GM18511 (cell line): Measurements from ENCODE around the gene REP15.
"Not testable (repeated sequence)": the region's sequence is repeated elsewhere in the genome, so short reads cannot be mapped to it uniquely, and the experiment has no call there.

ENCODE experiments used
- ATAC-seq: cut with Tn5 transposase; IDR thresholded peaks from one replicate; pipeline ENCODE4 v1.9.1; 2021; ENCODE audit warnings: mild to moderate bottlenecking, moderate library complexity; ENCODE audit not compliant: unreplicated experiment

Gene REP15, protein sequence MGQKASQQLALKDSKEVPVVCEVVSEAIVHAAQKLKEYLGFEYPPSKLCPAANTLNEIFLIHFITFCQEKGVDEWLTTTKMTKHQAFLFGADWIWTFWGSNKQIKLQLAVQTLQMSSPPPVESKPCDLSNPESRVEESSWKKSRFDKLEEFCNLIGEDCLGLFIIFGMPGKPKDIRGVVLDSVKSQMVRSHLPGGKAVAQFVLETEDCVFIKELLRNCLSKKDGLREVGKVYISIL

DNA sequence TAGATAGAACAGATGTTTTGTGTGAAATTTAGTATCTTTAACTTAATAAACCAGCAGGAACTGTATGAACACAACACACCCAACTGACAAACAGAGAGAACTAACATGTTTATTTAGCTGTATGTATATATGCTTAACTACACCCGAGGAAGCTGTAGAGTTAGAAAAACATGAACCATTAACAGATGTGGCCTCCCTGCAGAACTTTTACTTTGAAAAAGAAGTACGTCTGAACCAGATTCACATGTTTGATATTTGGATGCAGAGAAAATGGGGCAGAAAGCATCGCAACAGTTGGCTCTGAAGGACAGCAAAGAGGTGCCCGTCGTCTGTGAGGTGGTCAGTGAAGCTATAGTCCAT lies at the start of gene REP15:
TSS of gene REP15 (plus strand) at position 155 of the 360 bp plus-strand sequence. CDS start at position 271, 116 bp downstream.
- no peak for ATAC-seq

DNA sequence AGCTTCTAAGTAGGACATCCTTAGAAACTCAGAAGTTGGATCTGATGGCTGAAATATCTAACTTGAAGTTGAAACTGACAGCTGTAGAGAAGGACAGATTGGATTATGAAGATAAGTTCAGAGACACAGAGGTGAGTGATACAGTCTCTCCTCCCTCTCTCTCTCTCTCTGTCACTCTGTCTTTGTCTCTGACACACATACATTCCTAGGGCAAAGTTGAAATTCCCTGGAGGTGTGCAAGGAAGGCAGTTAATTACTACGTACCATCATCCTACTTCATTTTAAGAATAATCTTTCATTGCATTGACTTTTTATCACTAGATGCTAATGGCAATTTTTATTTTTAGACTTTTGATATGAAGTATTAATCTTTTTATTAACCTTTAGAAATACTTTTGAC lies 46.2 kb upstream of the REP15 start:
- ATAC-seq: no peak

DNA sequence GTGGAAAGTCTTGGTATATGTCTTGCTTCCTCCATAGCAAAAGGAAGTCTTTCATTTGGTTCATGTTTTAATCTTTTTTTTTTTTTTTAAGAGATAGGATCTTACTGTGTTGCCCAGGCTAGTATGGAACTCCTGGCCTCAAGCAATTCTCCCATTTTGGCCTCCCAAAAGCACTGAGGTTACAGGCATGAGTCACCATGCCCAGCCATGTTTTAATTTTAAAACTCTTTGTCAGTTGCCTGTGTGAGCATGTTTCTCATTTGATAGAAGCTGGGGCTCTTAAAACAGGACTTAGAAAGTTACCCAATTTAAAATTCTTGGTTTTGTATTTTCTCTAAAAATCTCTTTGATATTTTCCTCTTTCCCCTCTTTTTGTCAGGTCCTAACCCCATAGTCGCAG lies 45.0 kb upstream of the REP15 start:
- no peak for ATAC-seq

DNA sequence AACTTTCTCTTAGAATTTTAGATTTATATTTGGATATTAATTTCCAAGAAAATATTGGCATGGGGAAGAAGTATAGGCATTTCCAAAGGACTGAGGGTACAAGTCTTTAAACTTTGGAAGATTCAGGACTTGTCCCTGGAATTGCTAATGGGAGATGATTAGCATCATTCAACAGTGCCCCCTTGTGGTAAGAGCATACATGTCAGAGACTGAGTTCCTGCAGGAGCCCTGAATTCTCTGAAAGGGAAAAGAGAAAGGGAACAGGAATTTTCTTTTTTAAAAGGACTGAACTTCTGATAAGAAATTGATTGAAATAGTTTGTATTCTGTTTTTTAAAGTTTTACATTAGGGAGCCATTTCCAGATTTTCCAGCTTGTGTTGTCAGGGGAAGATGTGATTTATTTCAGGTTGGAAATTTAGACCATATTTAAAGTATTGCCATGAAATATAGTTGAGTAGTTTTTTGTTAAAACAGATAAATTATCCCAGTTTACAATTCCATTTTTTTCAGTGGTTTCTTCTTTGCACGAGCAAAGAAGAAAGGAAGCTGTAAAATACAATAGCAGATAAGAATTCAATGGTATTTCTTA lies 44.0 kb upstream of the REP15 start:
- ATAC-seq: no peak

DNA sequence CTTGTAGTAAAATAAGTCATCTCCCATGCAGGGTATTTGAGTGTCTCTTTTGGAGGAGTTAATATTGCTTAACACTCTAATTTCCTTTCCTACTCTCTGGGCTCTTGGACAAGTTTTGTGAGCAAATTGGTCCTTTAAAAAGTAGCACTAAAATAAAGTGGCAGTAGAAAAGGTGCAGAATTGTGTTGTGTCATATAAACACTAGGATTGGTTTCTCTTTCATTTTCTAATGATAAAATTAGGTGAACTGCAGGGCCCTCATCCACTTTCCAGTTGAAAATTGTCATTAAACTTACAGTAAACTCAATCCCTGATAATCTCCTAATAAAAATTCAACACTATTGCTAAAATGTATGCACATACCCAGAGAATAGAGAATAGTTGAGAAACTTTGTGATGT lies 42.6 kb upstream of the REP15 start:
- ATAC-seq: no peak

GRCh38 chr12:27655476-27655875 lies 40.8 kb upstream of the REP15 start:
- ATAC-seq: not testable (repeated sequence)

DNA sequence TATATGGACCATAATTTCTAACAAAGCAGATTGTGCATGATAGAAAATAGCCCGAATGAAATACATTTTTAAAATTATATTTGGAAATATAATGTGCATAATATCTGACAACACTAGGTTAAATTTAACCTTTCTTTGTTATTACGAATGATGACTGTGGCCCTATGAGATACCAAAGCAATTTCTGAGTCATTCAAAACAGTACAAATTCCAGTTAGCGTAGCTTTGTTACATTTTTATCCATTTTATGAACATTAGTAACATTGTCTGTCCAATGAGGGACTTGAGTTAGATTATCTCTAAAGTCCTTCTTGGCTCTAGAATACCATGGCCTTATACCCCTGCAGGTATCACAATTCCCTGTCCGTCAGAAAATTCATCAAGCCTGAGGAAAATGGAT lies 39.0 kb upstream of the REP15 start:
- no peak for ATAC-seq

DNA sequence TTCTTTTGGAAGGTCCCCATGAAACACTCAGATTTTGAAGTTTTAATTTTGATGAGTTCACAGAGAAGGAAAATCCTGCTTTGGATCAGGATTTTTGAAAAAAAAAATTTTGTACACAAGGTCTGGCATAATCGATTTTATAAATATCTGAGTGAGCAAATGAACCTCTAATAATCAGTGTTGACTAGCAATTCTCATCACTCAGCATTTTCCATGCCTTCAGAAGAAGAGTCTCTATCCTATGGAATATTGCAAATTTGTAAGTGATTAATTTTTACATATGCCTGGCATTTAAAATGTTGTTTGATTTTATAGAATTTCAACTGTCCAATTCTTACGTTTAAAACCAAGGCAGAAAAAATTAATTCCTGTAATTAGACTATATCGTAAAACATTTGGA lies 30.5 kb upstream of the REP15 start:
- no peak for ATAC-seq

DNA sequence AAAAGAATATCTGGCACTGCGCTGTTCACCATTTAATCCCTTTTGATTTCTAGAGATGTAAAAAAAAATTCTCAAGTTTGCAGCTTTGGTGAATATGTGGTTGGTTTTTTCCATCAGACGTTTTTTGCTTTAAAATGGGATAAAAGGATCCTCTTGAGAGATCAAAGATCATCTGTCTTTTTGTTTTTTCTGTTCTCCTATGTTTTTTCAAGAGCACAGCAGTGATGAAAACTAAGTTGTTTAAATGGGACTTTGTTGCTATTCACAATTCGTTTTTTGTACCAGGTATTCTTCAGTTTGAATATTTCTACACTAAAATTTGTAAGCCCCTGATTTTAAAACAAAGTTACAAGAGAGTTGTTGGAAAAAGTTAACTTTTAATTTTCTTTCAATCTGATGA lies 29.7 kb upstream of the REP15 start:
- no peak for ATAC-seq

DNA sequence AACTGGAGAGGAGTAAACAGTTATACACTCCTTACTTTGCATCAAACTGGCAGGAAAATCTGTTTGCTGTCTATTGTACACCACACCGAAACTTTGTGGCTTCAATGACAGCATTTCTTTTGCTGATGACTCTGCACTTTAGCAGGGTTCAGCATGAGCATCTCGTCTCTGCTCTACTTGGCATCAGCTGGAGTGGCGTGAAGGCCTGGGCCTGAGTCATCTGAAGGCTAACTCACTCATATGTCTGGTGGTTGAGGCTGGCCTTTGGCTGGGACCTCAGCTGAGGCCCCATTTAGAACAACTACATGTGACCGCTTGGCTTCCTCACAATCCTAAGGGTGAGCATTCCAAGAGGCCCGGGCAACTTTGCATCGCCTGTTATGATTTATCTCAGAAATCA lies 28.7 kb upstream of the REP15 start:
- no peak for ATAC-seq

GRCh38 chr12:27672051-27672450 lies 24.2 kb upstream of the REP15 start:
- no peak for ATAC-seq

DNA sequence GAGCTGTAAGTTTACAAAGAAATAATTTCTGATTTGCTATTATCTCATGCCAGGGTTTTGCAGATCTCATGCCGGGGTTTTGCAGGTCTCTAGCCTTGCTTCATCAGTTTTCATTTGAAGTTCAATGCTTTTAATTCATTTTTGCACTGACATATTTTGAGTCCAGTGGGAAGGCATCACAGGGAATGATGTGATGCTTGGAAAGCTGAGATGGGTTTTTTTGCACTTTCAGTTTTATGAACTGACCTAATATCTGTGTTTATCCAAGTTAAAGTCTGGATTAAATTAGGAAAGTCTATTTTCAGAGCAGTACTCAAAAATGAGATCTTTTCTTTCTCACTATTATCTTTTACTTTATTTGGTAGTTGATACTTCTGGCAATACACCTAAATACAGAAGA lies 23.6 kb upstream of the REP15 start:
- no peak for ATAC-seq

DNA sequence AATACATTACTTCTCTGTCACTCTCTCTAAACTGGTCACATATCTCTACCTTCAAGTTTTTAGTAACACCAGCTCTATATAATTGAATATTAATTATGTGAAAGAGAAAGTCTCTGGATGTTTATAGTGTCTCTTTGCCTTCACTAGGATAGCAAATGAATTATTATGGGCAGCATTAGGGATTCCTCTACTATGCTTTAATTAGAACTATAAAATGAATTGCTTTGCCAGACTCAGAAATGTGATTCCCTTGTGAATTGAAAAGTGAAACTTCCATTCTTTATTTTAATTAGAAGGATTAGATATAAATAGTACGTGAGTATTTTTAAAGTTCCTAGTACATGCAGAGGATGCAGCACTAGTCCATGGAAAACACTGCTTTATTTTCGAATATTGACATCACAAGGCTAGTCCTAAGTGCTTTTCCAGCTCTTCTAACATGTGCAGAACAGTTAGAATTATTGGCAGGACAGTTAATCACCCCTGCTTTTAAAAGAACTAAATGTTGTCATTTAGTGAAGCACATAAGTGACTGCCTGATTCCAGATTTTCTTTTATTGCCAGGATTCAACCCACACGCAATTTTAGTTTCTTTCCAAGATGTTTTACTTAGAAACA lies 23.0 kb upstream of the REP15 start:
- ATAC-seq: no peak

- ATAC-seq: no peak
Measured at GRCh38 chr12:27674989-27675388, 21.3 kb upstream of the REP15 start.

DNA sequence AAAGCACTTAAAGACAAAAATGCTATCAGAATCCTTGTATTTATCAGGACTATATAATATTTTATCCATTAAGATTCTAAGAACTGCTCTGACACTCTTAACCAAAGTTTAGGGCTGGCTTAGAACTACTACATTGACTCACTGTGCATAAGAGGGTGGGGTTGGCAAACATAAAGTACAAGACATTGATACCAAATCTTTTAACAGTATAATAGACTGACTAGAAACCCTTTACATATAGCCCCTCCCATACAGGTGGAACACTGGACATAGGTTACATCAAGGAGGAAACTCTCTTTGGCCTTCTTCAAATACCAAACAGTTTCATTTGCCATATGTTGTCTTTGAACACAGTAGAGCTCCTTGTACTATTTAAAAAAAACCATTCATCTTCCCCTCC lies 15.6 kb upstream of the REP15 start:
- ATAC-seq: no peak

- ATAC-seq: no peak
Measured at GRCh38 chr12:27682534-27682933, 13.7 kb upstream of the REP15 start.

- ATAC-seq: no peak
Measured at GRCh38 chr12:27685274-27685673, 11.0 kb upstream of the REP15 start.

DNA sequence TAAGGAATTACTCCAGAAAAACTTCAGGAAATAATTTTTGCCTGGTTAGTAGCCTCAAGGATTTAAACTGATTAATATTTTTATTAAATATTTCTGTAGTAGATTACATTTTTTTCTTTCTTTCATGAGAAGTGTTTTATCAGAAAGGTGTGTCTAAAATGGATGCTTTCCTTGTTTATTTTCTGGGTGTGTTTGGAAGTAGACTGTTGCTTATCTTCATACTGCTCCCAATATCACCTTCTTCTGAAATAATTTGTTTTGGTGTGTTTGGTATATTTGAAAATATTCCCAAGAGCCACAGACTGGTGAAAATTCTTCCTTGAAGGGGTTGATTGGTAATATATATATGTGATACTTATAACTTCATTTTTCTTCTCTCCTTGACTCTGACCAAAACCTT lies 10.1 kb upstream of the REP15 start:
- no peak for ATAC-seq

- no peak for ATAC-seq
Measured at GRCh38 chr12:27688671-27689070, 7.6 kb upstream of the REP15 start.

DNA sequence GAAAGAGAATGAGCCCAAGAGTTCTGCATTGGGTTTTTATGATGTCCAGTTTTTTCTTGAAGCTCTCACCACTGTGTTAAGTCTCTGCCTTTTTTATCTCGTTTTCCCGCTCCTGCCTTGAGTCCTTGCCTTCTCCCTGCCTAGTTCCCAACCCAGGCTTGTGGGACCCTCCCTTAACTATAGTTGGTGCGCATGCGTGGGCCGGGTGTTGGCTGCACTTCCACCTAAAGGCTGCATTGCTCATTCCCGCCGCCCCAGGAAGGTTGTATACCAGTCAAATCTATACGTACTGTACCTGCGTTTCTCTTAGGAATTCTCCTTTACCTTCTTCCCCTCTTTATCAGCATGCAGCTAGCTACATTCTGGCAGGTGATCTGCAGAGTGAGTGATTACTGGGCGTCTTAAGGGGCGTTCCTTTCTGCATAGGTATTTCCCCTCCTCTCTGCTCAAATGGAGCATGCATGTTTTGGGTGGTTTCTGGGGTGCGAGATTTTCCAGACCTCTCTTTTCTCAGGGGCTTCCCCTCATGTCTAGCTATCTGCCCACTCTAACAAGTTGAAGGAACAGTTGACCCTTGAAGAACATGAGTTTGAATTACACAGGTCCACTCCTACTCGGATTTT lies 6.6 kb upstream of the REP15 start:
- ATAC-seq: no peak

GRCh38 chr12:27693403-27693802 lies 2.8 kb upstream of the REP15 start:
- no peak for ATAC-seq
